GM12801 (cell line): ENCODE measurements around the gene COL8A1.

Experiments
- CTCF ChIP-seq: IDR thresholded peaks from one replicate; pipeline ENCODE4 v1.5.1; 2011; ENCODE audit warnings: control low read depth; ENCODE audit not compliant: insufficient read length; ENCODE audit errors: extremely low read depth

The COL8A1 gene

GRCh38 chr3:99818818-99819217, 180.4 kb downstream of the COL8A1 start:
- no peak for TF ChIP-seq CTCF

GRCh38 chr3:99823723-99824711, 185.6 kb downstream of the COL8A1 start:
- no peak for TF ChIP-seq CTCF

GRCh38 chr3:99825004-99825640, 186.7 kb downstream of the COL8A1 start:
- TF ChIP-seq CTCF, result no peak

- no peak for TF ChIP-seq CTCF
These were observed 191.4 kb downstream of the COL8A1 start for GRCh38 chr3:99829844-99830243.

GRCh38 chr3:99833617-99834205, 195.3 kb downstream of the COL8A1 start:
- TF ChIP-seq CTCF, result no peak

- no peak for TF ChIP-seq CTCF
These were observed 196.0 kb downstream of the COL8A1 start for GRCh38 chr3:99834211-99834957.

GRCh38 chr3:99836681-99837080, 198.3 kb downstream of the COL8A1 start:
- TF ChIP-seq CTCF, result no peak
